Measurements from ENCODE around the gene SERTM1.

SERTM1 gene

GRCh38 chr13:36673838-36674326 lies at the start of gene SERTM1:
Gene SERTM1, plus strand, starts transcription at chr13:36674020. Its CDS starts 21,059 bp downstream, at chr13:36695079.
- Histone ChIP-seq H3K9me3 (no peaks in the 10 kb centered on the region), H3K4me1 (ENCODE audit: control insufficient read depth in 1 of 2, insufficient read depth in 1 of 2, low read depth in 1 of 2, low read length in 1 of 2) (peaks cover 0 to 8% of the 10 kb centered on the region in 2 experiments), H3K4me3 (ENCODE audit: low read depth in 1 of 2, low read length in 1 of 2) (no peak within 1 kb of the TSS), H3K27ac (no peak within 1 kb of the TSS), H3K27me3 (peaks cover 61% of the 10 kb centered on the region), H3K36me3 (no peaks in the 10 kb centered on the region)
- no peak for TF ChIP-seq CTCF (IDR thresholded peaks at IDR 0.05)

- H3K4me1 ChIP-seq (ENCODE audit: control insufficient read depth in 1 of 2, insufficient read depth in 1 of 2, low read depth in 1 of 2, low read length in 1 of 2) = no peaks in the 10 kb centered on the region
Measured at GRCh38 chr13:36628377-36629056, 45.3 kb upstream of the SERTM1 start.

GRCh38 chr13:36629057-36629385 lies 44.8 kb upstream of the SERTM1 start:
- TF ChIP-seq CTCF (IDR thresholded peaks at IDR 0.05) = no peak
- Histone ChIP-seq H3K27me3 (no peaks in the 10 kb centered on the region), H3K4me1 (ENCODE audit: control insufficient read depth in 1 of 2, insufficient read depth in 1 of 2, low read depth in 1 of 2, low read length in 1 of 2) (no peaks in the 10 kb centered on the region)

More at GRCh38 chr13:36628377-36629056, 45.3 kb upstream of the SERTM1 start:
- Histone ChIP-seq H3K36me3 (no peaks in the 10 kb centered on the region), H3K9me3 (no peaks in the 10 kb centered on the region), H3K27ac (no peak overlapping the region), H3K4me3 (ENCODE audit: low read depth in 1 of 2, low read length in 1 of 2) (no peak overlapping the region), H3K27me3 (no peaks in the 10 kb centered on the region)
- no peak for TF ChIP-seq CTCF (IDR thresholded peaks at IDR 0.05)

GRCh38 chr13:36630181-36630803 lies 43.5 kb upstream of the SERTM1 start:
- Histone ChIP-seq H3K4me1 (ENCODE audit: control insufficient read depth in 1 of 2, insufficient read depth in 1 of 2, low read depth in 1 of 2, low read length in 1 of 2) (no peaks in the 10 kb centered on the region), H3K27me3 (no peaks in the 10 kb centered on the region), H3K4me3 (ENCODE audit: low read depth in 1 of 2, low read length in 1 of 2) (no peak overlapping the region), H3K27ac (no peak overlapping the region), H3K36me3 (no peaks in the 10 kb centered on the region), H3K9me3 (no peaks in the 10 kb centered on the region)
- no peak for TF ChIP-seq CTCF (IDR thresholded peaks at IDR 0.05)

More at GRCh38 chr13:36629057-36629385, 44.8 kb upstream of the SERTM1 start:
- Histone ChIP-seq H3K9me3 (no peaks in the 10 kb centered on the region), H3K4me3 (ENCODE audit: low read depth in 1 of 2, low read length in 1 of 2) (no peak overlapping the region), H3K27ac (no peak overlapping the region), H3K36me3 (no peaks in the 10 kb centered on the region)

- no peaks in the 10 kb centered on the region for H3K27me3 ChIP-seq
- H3K4me3 ChIP-seq (ENCODE audit: low read depth in 1 of 2, low read length in 1 of 2) = no peak overlapping the region
- TF ChIP-seq CTCF (IDR thresholded peaks at IDR 0.05) = no peak
- no peaks in the 10 kb centered on the region for H3K9me3 ChIP-seq
- H3K36me3 ChIP-seq = no peaks in the 10 kb centered on the region
- H3K4me1 ChIP-seq (ENCODE audit: control insufficient read depth in 1 of 2, insufficient read depth in 1 of 2, low read depth in 1 of 2, low read length in 1 of 2) = no peaks in the 10 kb centered on the region
- no peak overlapping the region for H3K27ac ChIP-seq
Measured at GRCh38 chr13:36639610-36640009, 34.2 kb upstream of the SERTM1 start.
